Measurements from ENCODE around the gene FAM240A.

FAM240A gene

GRCh38 chr3:46674031-46674845 lies 61.9 kb downstream of the FAM240A start:
- no peak for DNase-seq (ENCODE audit: low read depth)

GRCh38 chr3:46675426-46675825 lies 63.1 kb downstream of the FAM240A start:
- no peak for DNase-seq (ENCODE audit: low read depth)

Measured in stimulated activated CD8-positive, alpha-beta memory T cell treated with anti-CD3 and anti-CD28 coated beads, Interleukin-12 subunit alpha, Interleukin-12 subunit beta, amount 100 ng/mL, for 4 hours (primary cell).